ENCODE measurements around the gene SOX6. TPM values are rescaled to one million over a fixed set of nuclear protein-coding genes. Genes with fewer than 3 reads are reported as not detected.

The SOX6 gene
- total and polyA plus RNA-seq, 2 of the 13 experiments (the other 11 are each of a cell fraction or from before 2014, with no cell fraction given), result 2.6 to 11.2 TPM

- ATAC-seq, result peak; percentile 91
- H3K27me3 ChIP-seq (ENCODE audit: control insufficient read depth in 1 of 2, insufficient read depth in 2 of 2, low read length in 2 of 2), result no peaks in the 10 kb centered on the region
- intact Hi-C loops (cut with micrococcal nuclease; ENCODE audit: unreplicated experiment), result loop anchor here (5.0 kb wide), 1 partner anchor 398 kb away; no protein-coding TSS in a partner anchor
- TF ChIP-seq TEAD3 (CRISPR knock-in tag; optimal IDR thresholded peaks at IDR 0.05; ENCODE audit: borderline replicate concordance) (peak; percentile 89), ZSCAN25 (CRISPR knock-in tag; IDR thresholded peaks at IDR 0.05) (no peak), PAXIP1 (CRISPR knock-in tag; conservative IDR thresholded peaks at IDR 0.05) (peak; percentile 69), ZNF280D (CRISPR knock-in tag; IDR thresholded peaks at IDR 0.05) (0 out of 2 replicates have a peak, but pooled peaks have one; percentile 39), ARID5B (CRISPR knock-in tag; IDR thresholded peaks at IDR 0.05) (0 out of 2 replicates have a peak, but pooled peaks have one; percentile 22), MTERF4 (CRISPR knock-in tag; IDR thresholded peaks at IDR 0.05) (no peak), KMT2A (CRISPR knock-in tag; IDR thresholded peaks at IDR 0.05) (no peak), POGZ (CRISPR knock-in tag; IDR thresholded peaks at IDR 0.05) (0 out of 2 replicates have a peak, but pooled peaks have one; percentile 31), HOMEZ (CRISPR knock-in tag; IDR thresholded peaks at IDR 0.05; ENCODE audit: low read depth) (peak; percentile 64; the same call in 1 of the 2 replicates), HNF4A (CRISPR knock-in tag; IDR thresholded peaks at IDR 0.05) (peak; percentile 44)
These were observed 152.1 kb downstream of the SOX6 start for GRCh38 chr11:16204261-16204660.

More at GRCh38 chr11:16204261-16204660, 152.1 kb downstream of the SOX6 start:
- H3K9me3 ChIP-seq (ENCODE audit: low read length), result no peaks in the 10 kb centered on the region
- H3K79me2 ChIP-seq (ENCODE audit: insufficient read depth, low read length), result no peaks in the 10 kb centered on the region
- peak overlapping the region; percentile 20; the same call in 1 of the 2 replicates for H3K4me2 ChIP-seq (ENCODE audit: low read depth, low read length)
- ChIA-PET POLR2A (interaction anchor here (0.7 to 0.9 kb wide), 2 partner anchors 8 to 13 kb away, joined by 3 read pairs; no protein-coding TSS in a partner anchor), CTCF (ENCODE audit: low intra/inter-chr PET ratio, low total read pairs) (no interaction called here)
- DNase-seq (ENCODE audit: low spot score), result peak; percentile 39
- no peak overlapping the region for H3K27ac ChIP-seq (ENCODE audit: extremely low read length, insufficient read depth, low read length)
- WGBS (ENCODE audit: low lambda C conversion rate), result 7% methylated on average over 3 of the region's 3 CpGs
- no peak overlapping the region; a peak in 1 of 6 replicates for H3K4me3 ChIP-seq (replicated peaks in 1 of 3; ENCODE audit: insufficient read depth in 1 of 3, low read depth in 2 of 3, low read length in 3 of 3)
- no TSS peak for BruUV-seq (replicated peaks)
- no peak overlapping the region for H2AFZ ChIP-seq (ENCODE audit: low read length)
- no peak overlapping the region for H3K9ac ChIP-seq (ENCODE audit: insufficient read depth, low read depth, low read length)
- H4K20me1 ChIP-seq (ENCODE audit: insufficient read depth, low read length), result no peaks in the 10 kb centered on the region
- FAIRE-seq, result no peak
- in situ Hi-C loops (cut with HindIII; ENCODE audit: extremely low pct_ligation_motif_present, low pct_unique_long_range_greater_than_20kb), result no loop called here
- no peaks in the 10 kb centered on the region for H3K36me3 ChIP-seq (replicated peaks in 1 of 2; ENCODE audit: control insufficient read depth in 1 of 2, insufficient read depth in 2 of 2, low read length in 2 of 2)
- peaks cover 16% of the 10 kb centered on the region for H3K4me1 ChIP-seq (ENCODE audit: insufficient read depth, low read length)
